ENCODE measurements around the gene SDR42E2.

Gene SDR42E2

GRCh38 chr16:22174642-22175041 lies 12.3 kb downstream of the SDR42E2 start:
- Histone ChIP-seq H3K27me3 (replicated peaks in 2 of 5; ENCODE audit: control insufficient read depth in 4 of 5, insufficient read depth in 5 of 5, low read length in 4 of 5) (no peaks in the 10 kb centered on the region), H3K4me1 (ENCODE audit: control extremely low read depth in 1 of 4, control insufficient read depth in 4 of 4, insufficient read depth in 4 of 4, low read length in 3 of 4) (no peaks in the 10 kb centered on the region), H3K4me3 (ENCODE audit: control insufficient read depth in 1 of 7, extremely low read depth in 1 of 7, insufficient read depth in 4 of 7, low read depth in 2 of 7, low read length in 6 of 7) (no peak overlapping the region), H3K27ac (ENCODE audit: insufficient read depth in 1 of 2, low read depth in 1 of 2, low read length in 2 of 2, poor library complexity in 1 of 2, severe bottlenecking in 2 of 2) (no peak overlapping the region), H3K36me3 (ENCODE audit: control insufficient read depth in 4 of 4, insufficient read depth in 4 of 4, low read length in 3 of 4) (no peaks in the 10 kb centered on the region), H3K9me3 (ENCODE audit: control extremely low read depth in 1 of 5, control insufficient read depth in 4 of 5, insufficient read depth in 2 of 5, low read depth in 1 of 5, low read length in 4 of 5) (no peaks in the 10 kb centered on the region)
- DNase-seq: no peak
- POLR2A ChIA-PET: no interaction called here
- CTCF ChIA-PET: interaction anchor here (0.8 kb wide), 1 partner anchor 9 kb away, joined by 3 read pairs; no protein-coding TSS in a partner anchor
- 63% methylated on average over 7 of the region's 9 CpGs for WGBS (ENCODE audit: insufficient coverage)

- H3K4me3 ChIP-seq (ENCODE audit: control insufficient read depth in 1 of 7, extremely low read depth in 1 of 7, insufficient read depth in 4 of 7, low read depth in 2 of 7, low read length in 6 of 7): no peak overlapping the region
- CTCF ChIA-PET: interaction anchor here (1.5 kb wide), 1 partner anchor 10 kb away, joined by 5 read pairs; no protein-coding TSS in a partner anchor
- WGBS (ENCODE audit: insufficient coverage): 91% methylated on average over 18 of the region's 18 CpGs
These were observed 15.9 kb downstream of the SDR42E2 start for GRCh38 chr16:22177968-22178930.

GRCh38 chr16:22181426-22181825 lies 19.1 kb downstream of the SDR42E2 start:
- no peaks in the 10 kb centered on the region for H3K9me3 ChIP-seq (ENCODE audit: control extremely low read depth in 1 of 5, control insufficient read depth in 4 of 5, insufficient read depth in 2 of 5, low read depth in 1 of 5, low read length in 4 of 5)
- no peak overlapping the region for H3K27ac ChIP-seq (ENCODE audit: insufficient read depth in 1 of 2, low read depth in 1 of 2, low read length in 2 of 2, poor library complexity in 1 of 2, severe bottlenecking in 2 of 2)
- 94% methylated on average over 8 of the region's 11 CpGs for WGBS (ENCODE audit: insufficient coverage)
- POLR2A ChIA-PET: no interaction called here
- no peaks in the 10 kb centered on the region for H3K27me3 ChIP-seq (replicated peaks in 2 of 5; ENCODE audit: control insufficient read depth in 4 of 5, insufficient read depth in 5 of 5, low read length in 4 of 5)
- no peaks in the 10 kb centered on the region for H3K4me1 ChIP-seq (ENCODE audit: control extremely low read depth in 1 of 4, control insufficient read depth in 4 of 4, insufficient read depth in 4 of 4, low read length in 3 of 4)
- no peak for DNase-seq
- H3K4me3 ChIP-seq (ENCODE audit: control insufficient read depth in 1 of 7, extremely low read depth in 1 of 7, insufficient read depth in 4 of 7, low read depth in 2 of 7, low read length in 6 of 7): no peak overlapping the region
- CTCF ChIA-PET: interaction anchor here (1.2 to 1.3 kb wide), 3 partner anchors 11 to 119 kb away, joined by 3 to 5 read pairs (median 3); no protein-coding TSS in a partner anchor
- no peaks in the 10 kb centered on the region for H3K36me3 ChIP-seq (ENCODE audit: control insufficient read depth in 4 of 4, insufficient read depth in 4 of 4, low read length in 3 of 4)

More at GRCh38 chr16:22177968-22178930, 15.9 kb downstream of the SDR42E2 start:
- H3K27me3 ChIP-seq (replicated peaks in 2 of 5; ENCODE audit: control insufficient read depth in 4 of 5, insufficient read depth in 5 of 5, low read length in 4 of 5): no peaks in the 10 kb centered on the region
- H3K36me3 ChIP-seq (ENCODE audit: control insufficient read depth in 4 of 4, insufficient read depth in 4 of 4, low read length in 3 of 4): no peaks in the 10 kb centered on the region
- no peak overlapping the region for H3K27ac ChIP-seq (ENCODE audit: insufficient read depth in 1 of 2, low read depth in 1 of 2, low read length in 2 of 2, poor library complexity in 1 of 2, severe bottlenecking in 2 of 2)
- H3K9me3 ChIP-seq (ENCODE audit: control extremely low read depth in 1 of 5, control insufficient read depth in 4 of 5, insufficient read depth in 2 of 5, low read depth in 1 of 5, low read length in 4 of 5): no peaks in the 10 kb centered on the region
- no peaks in the 10 kb centered on the region for H3K4me1 ChIP-seq (ENCODE audit: control extremely low read depth in 1 of 4, control insufficient read depth in 4 of 4, insufficient read depth in 4 of 4, low read length in 3 of 4)
- no peak for DNase-seq
- POLR2A ChIA-PET: no interaction called here

- H3K36me3 ChIP-seq (ENCODE audit: control insufficient read depth in 4 of 4, insufficient read depth in 4 of 4, low read length in 3 of 4): no peaks in the 10 kb centered on the region
- no peak overlapping the region for H3K27ac ChIP-seq (ENCODE audit: insufficient read depth in 1 of 2, low read depth in 1 of 2, low read length in 2 of 2, poor library complexity in 1 of 2, severe bottlenecking in 2 of 2)
- H3K4me3 ChIP-seq (ENCODE audit: control insufficient read depth in 1 of 7, extremely low read depth in 1 of 7, insufficient read depth in 4 of 7, low read depth in 2 of 7, low read length in 6 of 7): no peak overlapping the region
- no peaks in the 10 kb centered on the region for H3K9me3 ChIP-seq (ENCODE audit: control extremely low read depth in 1 of 5, control insufficient read depth in 4 of 5, insufficient read depth in 2 of 5, low read depth in 1 of 5, low read length in 4 of 5)
- WGBS (ENCODE audit: insufficient coverage): 87% methylated on average over 5 of the region's 7 CpGs
- no peaks in the 10 kb centered on the region for H3K27me3 ChIP-seq (replicated peaks in 2 of 5; ENCODE audit: control insufficient read depth in 4 of 5, insufficient read depth in 5 of 5, low read length in 4 of 5)
- POLR2A ChIA-PET: no interaction called here
- DNase-seq: no peak
- CTCF ChIA-PET: interaction anchor here (1.3 kb wide), 1 partner anchor 11 kb away, joined by 5 read pairs; no protein-coding TSS in a partner anchor
- H3K4me1 ChIP-seq (ENCODE audit: control extremely low read depth in 1 of 4, control insufficient read depth in 4 of 4, insufficient read depth in 4 of 4, low read length in 3 of 4): no peaks in the 10 kb centered on the region
These were observed 19.5 kb downstream of the SDR42E2 start for GRCh38 chr16:22181843-22182242.

GRCh38 chr16:22183335-22183734 lies 21.0 kb downstream of the SDR42E2 start:
- H3K4me1 ChIP-seq (ENCODE audit: control extremely low read depth in 1 of 4, control insufficient read depth in 4 of 4, insufficient read depth in 4 of 4, low read length in 3 of 4): peaks cover 0 to 5% (median 3%) of the 10 kb centered on the region in 4 experiments
- H3K36me3 ChIP-seq (ENCODE audit: control insufficient read depth in 4 of 4, insufficient read depth in 4 of 4, low read length in 3 of 4): no peaks in the 10 kb centered on the region
- CTCF ChIA-PET: interaction anchor here (1.3 to 1.5 kb wide), 2 partner anchors 114 to 119 kb away, joined by 3 read pairs; partner anchors contain the start of gene POLR3E
- no peaks in the 10 kb centered on the region for H3K27me3 ChIP-seq (replicated peaks in 2 of 5; ENCODE audit: control insufficient read depth in 4 of 5, insufficient read depth in 5 of 5, low read length in 4 of 5)
- H3K9me3 ChIP-seq (ENCODE audit: control extremely low read depth in 1 of 5, control insufficient read depth in 4 of 5, insufficient read depth in 2 of 5, low read depth in 1 of 5, low read length in 4 of 5): no peaks in the 10 kb centered on the region
- POLR2A ChIA-PET: no interaction called here
- H3K4me3 ChIP-seq (ENCODE audit: control insufficient read depth in 1 of 7, extremely low read depth in 1 of 7, insufficient read depth in 4 of 7, low read depth in 2 of 7, low read length in 6 of 7): no peak overlapping the region
- no peak overlapping the region for H3K27ac ChIP-seq (ENCODE audit: insufficient read depth in 1 of 2, low read depth in 1 of 2, low read length in 2 of 2, poor library complexity in 1 of 2, severe bottlenecking in 2 of 2)
- DNase-seq: no peak
- 96% methylated on average over 5 of the region's 5 CpGs for WGBS (ENCODE audit: insufficient coverage)

GRCh38 chr16:22183901-22184614 lies 21.8 kb downstream of the SDR42E2 start:
- Histone ChIP-seq H3K27ac (ENCODE audit: insufficient read depth in 1 of 2, low read depth in 1 of 2, low read length in 2 of 2, poor library complexity in 1 of 2, severe bottlenecking in 2 of 2) (no peak overlapping the region), H3K27me3 (replicated peaks in 2 of 5; ENCODE audit: control insufficient read depth in 4 of 5, insufficient read depth in 5 of 5, low read length in 4 of 5) (no peaks in the 10 kb centered on the region), H3K4me1 (ENCODE audit: control extremely low read depth in 1 of 4, control insufficient read depth in 4 of 4, insufficient read depth in 4 of 4, low read length in 3 of 4) (peaks cover 4 to 12% (median 11%) of the 10 kb centered on the region in 4 experiments), H3K4me3 (ENCODE audit: control insufficient read depth in 1 of 7, extremely low read depth in 1 of 7, insufficient read depth in 4 of 7, low read depth in 2 of 7, low read length in 6 of 7) (no peak overlapping the region), H3K36me3 (ENCODE audit: control insufficient read depth in 4 of 4, insufficient read depth in 4 of 4, low read length in 3 of 4) (no peaks in the 10 kb centered on the region), H3K9me3 (ENCODE audit: control extremely low read depth in 1 of 5, control insufficient read depth in 4 of 5, insufficient read depth in 2 of 5, low read depth in 1 of 5, low read length in 4 of 5) (no peaks in the 10 kb centered on the region)
- POLR2A ChIA-PET: no interaction called here
- CTCF ChIA-PET: interaction anchor here (1.3 kb wide), 1 partner anchor 113 kb away, joined by 3 read pairs; the partner anchor contains the start of gene POLR3E
- DNase-seq: peak in 2 of 3 donors; percentile 40 to 53
- WGBS (ENCODE audit: insufficient coverage): 95% methylated on average over 8 of the region's 11 CpGs

All from common myeloid progenitor, CD34-positive (primary cell).